NB4 (cell line): ENCODE data around the gene ACOX3.

Experiments
- CTCF ChIP-seq: IDR thresholded peaks from one replicate; pipeline ENCODE4 v1.5.1; 2012; ENCODE audit warnings: low read depth, low read length
- MAX ChIP-seq: IDR thresholded peaks from 2 replicates; pipeline ENCODE4 v1.6.1; 2011; ENCODE audit warnings: low read depth, low read length
- POLR2A ChIP-seq: IDR thresholded peaks from 2 replicates; pipeline ENCODE4 v1.6.1; 2011; ENCODE audit warnings: mild to moderate bottlenecking; ENCODE audit not compliant: insufficient read length; ENCODE audit errors: extremely low read depth

- TF ChIP-seq CTCF = no peak
- no peak for TF ChIP-seq POLR2A
- TF ChIP-seq MAX = no peak
Measured at GRCh38 chr4:8321771-8322170, 118.8 kb downstream of the ACOX3 start.
